Ovary (tissue), 3 donors: Measurements from ENCODE around the gene ADGRB2.

Source experiments
- CTCF ChIP-seq, 3 donors: fragments of 450-650 bp in 2 of 3; fragments of 200-600 bp in 1 of 3; IDR thresholded peaks; one replicate each; pipeline versions ENCODE4 v1.5.1 to v1.8.0; 2016 to 2022; ENCODE audit warnings: antibody characterized with exemption in 3 of 3, mild to moderate bottlenecking in 1 of 3
- EP300 ChIP-seq: sonication (generic); formaldehyde crosslinking; IDR thresholded peaks from one replicate; pipeline ENCODE4 v1.6.1; 2017; ENCODE audit warnings: antibody characterized with exemption
- POLR2A ChIP-seq: fragments of 450-650 bp; IDR thresholded peaks from one replicate; pipeline ENCODE4 v1.6.1; 2017; ENCODE audit warnings: antibody characterized with exemption, mild to moderate bottlenecking, moderate library complexity
- donor health status: DM: no; HTN: no; CAD: no.

GRCh38 chr1:31727195-31727594, 36.9 kb downstream of the ADGRB2 start:
- TF ChIP-seq EP300, result no peak
- no peak for TF ChIP-seq POLR2A
- TF ChIP-seq CTCF (IDR thresholded peaks at IDR 0.05), result no peak
